ENCODE results near the gene RNF19B.

The RNF19B gene

DNA sequence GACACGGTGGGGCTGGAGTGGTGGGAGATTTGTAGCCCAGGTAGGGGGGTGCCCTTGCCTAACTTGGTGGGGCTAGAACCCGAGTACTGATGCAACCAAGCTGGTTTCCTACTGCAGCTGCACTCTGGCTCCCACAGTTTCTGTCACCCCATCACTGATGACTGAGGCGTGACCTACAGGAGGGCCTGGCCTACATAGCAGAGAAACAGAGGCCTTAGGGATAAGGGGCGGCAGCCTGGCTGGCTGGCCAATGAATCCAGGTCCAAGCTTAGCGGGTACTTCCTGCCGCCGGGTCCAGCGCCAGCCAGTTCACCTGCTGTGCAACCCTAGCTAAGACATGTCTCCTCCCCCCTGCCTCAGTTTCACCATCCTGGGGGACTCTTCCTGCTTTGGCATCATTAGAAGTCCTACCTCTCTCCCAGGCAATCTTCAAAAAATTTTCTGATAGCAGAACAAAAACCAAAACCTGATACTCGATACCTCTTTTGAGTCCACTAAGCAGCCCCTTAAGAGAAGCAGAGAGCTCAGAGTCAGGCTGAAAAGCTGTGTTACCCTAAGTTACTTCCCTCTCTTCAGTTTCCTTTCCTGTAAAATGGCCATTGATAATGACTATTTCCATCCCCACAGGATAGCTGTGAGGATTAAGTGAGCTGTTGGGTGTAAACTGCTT lies 27.3 kb upstream of the RNF19B start:
- no peak overlapping the region for H3K4me3 ChIP-seq (replicated peaks; ENCODE audit: low read depth, low read length)
- TF ChIP-seq, protein P1, sequence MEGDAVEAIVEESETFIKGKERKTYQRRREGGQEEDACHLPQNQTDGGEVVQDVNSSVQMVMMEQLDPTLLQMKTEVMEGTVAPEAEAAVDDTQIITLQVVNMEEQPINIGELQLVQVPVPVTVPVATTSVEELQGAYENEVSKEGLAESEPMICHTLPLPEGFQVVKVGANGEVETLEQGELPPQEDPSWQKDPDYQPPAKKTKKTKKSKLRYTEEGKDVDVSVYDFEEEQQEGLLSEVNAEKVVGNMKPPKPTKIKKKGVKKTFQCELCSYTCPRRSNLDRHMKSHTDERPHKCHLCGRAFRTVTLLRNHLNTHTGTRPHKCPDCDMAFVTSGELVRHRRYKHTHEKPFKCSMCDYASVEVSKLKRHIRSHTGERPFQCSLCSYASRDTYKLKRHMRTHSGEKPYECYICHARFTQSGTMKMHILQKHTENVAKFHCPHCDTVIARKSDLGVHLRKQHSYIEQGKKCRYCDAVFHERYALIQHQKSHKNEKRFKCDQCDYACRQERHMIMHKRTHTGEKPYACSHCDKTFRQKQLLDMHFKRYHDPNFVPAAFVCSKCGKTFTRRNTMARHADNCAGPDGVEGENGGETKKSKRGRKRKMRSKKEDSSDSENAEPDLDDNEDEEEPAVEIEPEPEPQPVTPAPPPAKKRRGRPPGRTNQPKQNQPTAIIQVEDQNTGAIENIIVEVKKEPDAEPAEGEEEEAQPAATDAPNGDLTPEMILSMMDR (IDR thresholded peaks at IDR 0.05; ENCODE audit: low read length, missing control alignments), result no peak
- no peak for DNase-seq (ENCODE audit: low read depth)

DNA sequence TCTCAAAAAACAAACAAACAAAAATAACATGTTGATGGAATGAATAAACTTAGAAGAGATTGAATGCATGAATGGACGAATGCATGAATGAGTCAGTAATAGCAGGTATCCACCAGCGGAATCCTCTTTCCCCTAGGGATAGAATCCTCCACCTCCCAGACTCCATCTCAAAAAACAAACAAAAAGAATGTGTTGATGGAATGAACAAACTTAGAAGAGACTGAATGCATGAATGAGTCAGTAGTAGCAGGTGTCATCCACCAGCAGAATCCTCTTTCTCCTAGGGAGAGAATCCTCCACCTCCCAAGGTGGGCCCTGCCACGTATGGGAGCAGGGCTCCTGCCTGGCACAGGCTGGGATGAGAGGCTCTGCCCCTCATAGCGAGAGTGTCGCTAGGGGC lies 26.8 kb upstream of the RNF19B start:
- TF ChIP-seq, protein P1 (IDR thresholded peaks at IDR 0.05; ENCODE audit: low read length, missing control alignments), result no peak
- no peak for DNase-seq (ENCODE audit: low read depth)
- no peak overlapping the region for H3K4me3 ChIP-seq (replicated peaks; ENCODE audit: low read depth, low read length)

DNA sequence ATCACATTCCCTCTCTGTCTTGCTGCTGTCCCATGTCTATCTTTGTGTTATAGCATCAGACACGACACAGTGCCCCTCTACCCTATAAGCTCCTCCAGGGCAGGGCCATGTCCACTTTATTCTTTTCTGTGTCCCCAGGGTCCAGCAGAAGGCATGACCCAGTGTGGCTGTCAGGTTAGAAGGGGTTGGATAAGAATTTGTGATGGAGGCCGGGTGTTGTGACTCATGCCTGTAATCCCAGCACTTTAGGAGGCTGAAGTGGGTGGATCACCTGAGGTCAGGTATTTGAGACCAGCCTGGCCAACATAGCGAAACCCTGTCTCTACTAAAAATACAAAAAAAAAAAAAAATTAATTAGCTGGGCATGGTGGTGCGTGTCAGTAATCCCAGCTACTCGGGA lies 26.3 kb upstream of the RNF19B start:
- TF ChIP-seq, protein P1 (IDR thresholded peaks at IDR 0.05; ENCODE audit: low read length, missing control alignments), result no peak
- DNase-seq (ENCODE audit: low read depth), result no peak
- H3K4me3 ChIP-seq (replicated peaks; ENCODE audit: low read depth, low read length), result no peak overlapping the region

DNA sequence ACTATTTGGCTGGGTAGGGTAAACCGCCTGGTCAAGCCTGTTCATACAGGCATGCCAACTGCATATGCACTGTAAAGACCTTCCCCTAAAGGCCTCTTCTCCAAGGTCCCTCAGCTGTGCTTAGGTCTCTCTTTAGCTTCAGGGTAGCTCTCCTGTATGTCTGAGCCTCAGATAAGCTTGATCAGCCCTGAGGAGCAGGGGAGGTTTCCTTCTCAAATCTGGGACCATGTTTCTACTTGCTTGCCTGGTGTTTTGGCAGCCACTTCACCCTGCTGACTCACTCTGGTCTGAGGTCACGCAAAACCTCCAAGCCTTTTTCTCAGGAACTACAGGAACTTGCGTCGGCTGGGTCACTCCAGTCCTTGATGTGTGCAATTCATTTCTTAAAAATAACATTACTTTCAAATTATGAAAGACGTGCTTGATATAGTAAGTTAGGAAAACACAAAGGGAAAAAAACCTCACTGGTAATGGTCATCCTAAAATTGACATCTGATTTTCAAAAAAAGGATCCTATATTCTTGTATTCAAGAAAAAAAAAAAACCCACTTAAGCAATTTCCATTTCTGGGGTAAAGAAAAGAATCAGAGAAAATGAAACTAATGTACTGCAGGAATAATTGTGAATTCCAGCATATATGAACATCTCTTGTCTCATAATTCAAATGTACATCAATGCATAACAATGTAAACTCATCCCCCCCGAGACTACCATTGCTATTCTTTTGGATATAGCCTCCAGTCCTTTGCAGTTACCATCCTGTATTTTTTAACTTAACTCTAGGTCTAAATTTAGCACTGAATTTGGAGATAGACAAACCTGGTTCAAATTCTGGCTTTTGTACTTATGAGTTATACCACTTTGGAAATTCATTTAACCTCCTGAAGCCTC lies 24.8 kb upstream of the RNF19B start:
- peak overlapping the region; percentile 3 for H3K4me3 ChIP-seq (replicated peaks; ENCODE audit: low read depth, low read length)
- DNase-seq (ENCODE audit: low read depth), result peak; percentile 99
- TF ChIP-seq, protein P1 (IDR thresholded peaks at IDR 0.05; ENCODE audit: low read length, missing control alignments), result no peak

DNA sequence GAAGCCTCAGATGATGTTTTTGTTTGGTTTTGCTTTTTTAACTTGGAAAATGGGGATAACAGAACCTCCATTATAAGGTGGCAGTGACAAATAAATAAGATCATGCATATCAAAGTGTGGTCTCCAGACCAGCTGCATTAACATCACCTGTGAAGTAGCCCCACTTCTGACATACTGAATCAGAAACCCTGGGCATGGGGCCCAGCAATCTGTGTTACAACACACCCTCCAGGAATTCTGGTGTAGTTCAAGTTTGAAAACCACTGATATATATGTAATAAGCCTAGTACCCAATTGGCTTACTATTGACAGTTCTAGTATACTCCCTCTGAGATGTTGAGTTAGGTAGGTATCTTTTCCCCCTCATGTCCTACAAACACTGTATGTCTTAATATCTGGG lies 24.1 kb upstream of the RNF19B start:
- peak; percentile 83 for DNase-seq (ENCODE audit: low read depth)
- H3K4me3 ChIP-seq (replicated peaks; ENCODE audit: low read depth, low read length), result no peak overlapping the region
- TF ChIP-seq, protein P1 (IDR thresholded peaks at IDR 0.05; ENCODE audit: low read length, missing control alignments), result no peak

DNA sequence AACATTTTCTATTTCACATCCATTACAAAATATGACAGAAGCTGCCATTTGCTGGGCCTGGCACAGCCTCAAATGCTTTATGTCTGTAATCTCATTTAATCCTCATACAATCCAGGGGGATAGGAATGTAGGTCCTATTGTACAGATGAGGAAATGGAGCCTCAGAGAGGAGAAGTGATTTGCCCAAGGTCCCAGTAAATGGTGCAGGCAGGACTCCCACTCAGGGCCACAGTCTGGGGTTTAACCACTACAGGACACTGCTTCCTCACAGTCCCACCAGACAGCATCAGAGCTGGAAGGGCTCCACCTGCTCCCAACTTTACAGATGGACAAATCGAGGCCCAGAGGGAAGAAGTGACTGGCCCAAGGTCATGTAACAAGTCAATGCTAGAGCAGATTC lies 20.6 kb upstream of the RNF19B start:
- TF ChIP-seq, protein P1 (IDR thresholded peaks at IDR 0.05; ENCODE audit: low read length, missing control alignments), result no peak
- H3K4me3 ChIP-seq (replicated peaks; ENCODE audit: low read depth, low read length), result no peak overlapping the region
- no peak for DNase-seq (ENCODE audit: low read depth)
